GM21786 (cell line): ENCODE results near the gene PTPRF.
"Not testable (repeated sequence)": the region's sequence is repeated elsewhere in the genome, so short reads cannot be mapped to it uniquely, and the experiment has no call there.

Experiments
- ATAC-seq: cut with Tn5 transposase; IDR thresholded peaks from one replicate; pipeline ENCODE4 v1.9.1; 2021; ENCODE audit not compliant: unreplicated experiment

The PTPRF gene

GRCh38 chr1:43530483-43531106 lies at the start of gene PTPRF:
Gene PTPRF (plus strand): TSS chr1:43530883. CDS start chr1:43545076, 14,193 bp downstream.
- ATAC-seq: no peak

- ATAC-seq: no peak
Measured at GRCh38 chr1:43481491-43481890, 49.2 kb upstream of the PTPRF start.

GRCh38 chr1:43482215-43482614 lies 48.5 kb upstream of the PTPRF start:
- no peak for ATAC-seq

- ATAC-seq: no peak
Measured at GRCh38 chr1:43484367-43484766, 46.3 kb upstream of the PTPRF start.

- ATAC-seq: no peak
Measured at GRCh38 chr1:43488165-43488564, 42.5 kb upstream of the PTPRF start.

- no peak for ATAC-seq
Measured at GRCh38 chr1:43491061-43491460, 39.6 kb upstream of the PTPRF start.

GRCh38 chr1:43492826-43493225 lies 37.9 kb upstream of the PTPRF start:
- ATAC-seq: no peak

GRCh38 chr1:43493661-43494450 lies 36.8 kb upstream of the PTPRF start:
- ATAC-seq: no peak

GRCh38 chr1:43495204-43495603 lies 35.5 kb upstream of the PTPRF start:
- no peak for ATAC-seq

GRCh38 chr1:43499898-43500297 lies 30.8 kb upstream of the PTPRF start:
- ATAC-seq: no peak

- ATAC-seq: not testable (repeated sequence)
Measured at GRCh38 chr1:43501806-43502205, 28.9 kb upstream of the PTPRF start.

GRCh38 chr1:43503534-43503933 lies 27.1 kb upstream of the PTPRF start:
- ATAC-seq: no peak

GRCh38 chr1:43505077-43505780 lies 25.5 kb upstream of the PTPRF start:
- no peak for ATAC-seq

- ATAC-seq: no peak
Measured at GRCh38 chr1:43506233-43506632, 24.4 kb upstream of the PTPRF start.

GRCh38 chr1:43507296-43508295 lies 23.1 kb upstream of the PTPRF start:
- ATAC-seq: no peak

GRCh38 chr1:43509007-43509739 lies 21.5 kb upstream of the PTPRF start:
- no peak for ATAC-seq

GRCh38 chr1:43509740-43510375 lies 20.8 kb upstream of the PTPRF start:
- ATAC-seq: peak; percentile 77

- ATAC-seq: no peak
Measured at GRCh38 chr1:43510621-43511020, 20.1 kb upstream of the PTPRF start.

GRCh38 chr1:43511394-43511793 lies 19.3 kb upstream of the PTPRF start:
- no peak for ATAC-seq

- no peak for ATAC-seq
Measured at GRCh38 chr1:43512133-43512532, 18.6 kb upstream of the PTPRF start.
